NB4 (cell line): ENCODE measurements around the gene STAT6.

Experiments
- DNase-seq: peaks from one replicate; pipeline ENCODE4 v3.0.0; 2010; ENCODE audit warnings: low read depth
- H3K4me3 ChIP-seq: one replicate; pipeline ENCODE4 v1.5.1; 2011; ENCODE audit warnings: mild to moderate bottlenecking, low read depth, low read length, moderate library complexity
- MYC ChIP-seq: IDR thresholded peaks from 2 replicates; pipeline ENCODE4 v1.6.1; 2011; ENCODE audit warnings: low read depth, low read length
- POLR2A ChIP-seq: IDR thresholded peaks from 2 replicates; pipeline ENCODE4 v1.6.1; 2011; ENCODE audit warnings: mild to moderate bottlenecking; ENCODE audit not compliant: insufficient read length; ENCODE audit errors: extremely low read depth
- TF ChIP-seq, protein P1 (sequence below): IDR thresholded peaks from 2 replicates; pipeline ENCODE4 v1.6.1; 2011; ENCODE audit warnings: low read depth, low read length
- TF ChIP-seq, protein P2 (sequence below): IDR thresholded peaks from one replicate; pipeline ENCODE4 v1.5.1; 2012; ENCODE audit warnings: low read depth, low read length

Gene STAT6

DNA sequence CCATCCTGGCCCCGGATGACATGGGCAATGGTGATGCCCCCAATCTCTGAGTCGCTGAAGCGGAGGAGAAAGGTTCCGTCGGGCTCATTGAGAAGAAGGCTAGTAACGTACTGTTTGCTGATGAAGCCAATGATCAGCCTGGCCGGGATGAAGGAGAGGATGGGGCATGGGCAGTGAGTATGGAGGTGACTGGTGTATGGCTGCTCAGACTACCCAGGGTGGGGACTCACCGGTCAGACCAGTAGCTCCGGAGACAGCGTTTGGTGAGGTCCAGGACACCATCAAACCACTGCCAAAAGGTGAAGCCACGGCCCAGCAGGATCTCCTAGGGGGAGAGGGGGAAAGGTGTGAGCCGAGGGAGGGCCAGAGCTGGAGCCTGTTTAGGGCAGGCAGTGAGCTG, 11.4 kb downstream of the STAT6 start:
- TF ChIP-seq, protein P1, sequence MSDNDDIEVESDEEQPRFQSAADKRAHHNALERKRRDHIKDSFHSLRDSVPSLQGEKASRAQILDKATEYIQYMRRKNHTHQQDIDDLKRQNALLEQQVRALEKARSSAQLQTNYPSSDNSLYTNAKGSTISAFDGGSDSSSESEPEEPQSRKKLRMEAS: no peak
- TF ChIP-seq POLR2A: no peak
- no peak for TF ChIP-seq MYC
- TF ChIP-seq, protein P2, sequence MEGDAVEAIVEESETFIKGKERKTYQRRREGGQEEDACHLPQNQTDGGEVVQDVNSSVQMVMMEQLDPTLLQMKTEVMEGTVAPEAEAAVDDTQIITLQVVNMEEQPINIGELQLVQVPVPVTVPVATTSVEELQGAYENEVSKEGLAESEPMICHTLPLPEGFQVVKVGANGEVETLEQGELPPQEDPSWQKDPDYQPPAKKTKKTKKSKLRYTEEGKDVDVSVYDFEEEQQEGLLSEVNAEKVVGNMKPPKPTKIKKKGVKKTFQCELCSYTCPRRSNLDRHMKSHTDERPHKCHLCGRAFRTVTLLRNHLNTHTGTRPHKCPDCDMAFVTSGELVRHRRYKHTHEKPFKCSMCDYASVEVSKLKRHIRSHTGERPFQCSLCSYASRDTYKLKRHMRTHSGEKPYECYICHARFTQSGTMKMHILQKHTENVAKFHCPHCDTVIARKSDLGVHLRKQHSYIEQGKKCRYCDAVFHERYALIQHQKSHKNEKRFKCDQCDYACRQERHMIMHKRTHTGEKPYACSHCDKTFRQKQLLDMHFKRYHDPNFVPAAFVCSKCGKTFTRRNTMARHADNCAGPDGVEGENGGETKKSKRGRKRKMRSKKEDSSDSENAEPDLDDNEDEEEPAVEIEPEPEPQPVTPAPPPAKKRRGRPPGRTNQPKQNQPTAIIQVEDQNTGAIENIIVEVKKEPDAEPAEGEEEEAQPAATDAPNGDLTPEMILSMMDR: no peak
- no peak for DNase-seq
- no peak overlapping the region for H3K4me3 ChIP-seq

DNA sequence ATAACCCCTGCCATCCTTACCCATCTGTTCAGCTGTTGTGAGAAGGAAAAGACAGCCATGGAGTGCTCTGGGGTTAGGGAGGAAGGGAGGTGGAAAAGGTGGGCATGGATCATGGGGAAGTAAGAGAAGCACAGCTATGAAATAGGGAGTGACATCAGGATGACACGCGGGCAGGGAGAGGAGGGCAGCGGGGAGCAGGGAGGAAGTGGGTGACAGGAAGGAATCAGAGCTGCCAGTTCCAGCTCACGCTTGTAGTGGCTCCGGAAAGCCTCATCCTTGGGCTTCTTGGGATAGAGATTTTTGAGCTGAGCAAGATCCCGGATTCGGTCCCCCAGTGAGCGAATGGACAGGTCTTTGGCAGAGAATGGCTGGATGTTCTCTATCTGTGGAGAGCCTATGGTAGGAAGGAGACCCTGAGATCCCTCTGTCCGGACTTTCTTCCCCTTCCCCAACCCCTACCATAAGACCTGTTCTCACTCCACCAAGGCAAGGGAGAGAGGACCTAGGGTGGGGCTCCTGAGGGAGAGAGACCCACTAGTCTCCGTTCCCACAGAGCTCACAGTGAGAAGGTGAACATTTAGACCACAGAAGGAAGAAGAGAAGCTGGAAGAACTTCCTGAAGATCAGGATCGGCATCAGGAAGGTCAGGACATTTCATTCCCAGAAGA, 12.0 kb downstream of the STAT6 start:
- DNase-seq: no peak
- no peak overlapping the region for H3K4me3 ChIP-seq
- no peak for TF ChIP-seq MYC
- TF ChIP-seq, protein P2: no peak
- TF ChIP-seq POLR2A: no peak
- TF ChIP-seq, protein P1: no peak

DNA sequence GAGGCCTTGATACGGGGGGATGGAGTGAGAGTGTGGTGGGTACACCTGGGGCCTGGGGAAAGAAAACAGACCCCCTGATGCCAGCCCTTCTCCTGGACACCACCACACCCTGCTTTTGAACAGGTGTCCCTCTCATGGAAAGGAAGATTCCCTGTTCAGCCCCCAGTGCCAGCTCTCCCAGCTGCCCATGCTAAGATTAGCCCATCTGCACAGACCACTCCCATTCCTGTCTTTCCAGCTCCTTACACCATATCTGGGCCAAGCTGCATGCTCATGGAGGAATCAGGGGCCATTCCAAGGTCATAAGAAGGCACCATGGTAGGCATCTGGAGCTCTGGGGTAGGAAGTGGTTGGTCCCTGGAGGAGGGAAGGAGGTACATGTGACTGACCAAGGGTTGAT, 12.6 kb downstream of the STAT6 start:
- DNase-seq: no peak
- TF ChIP-seq, protein P2: no peak
- no peak for TF ChIP-seq MYC
- TF ChIP-seq, protein P1: no peak
- no peak for TF ChIP-seq POLR2A
- H3K4me3 ChIP-seq: no peak overlapping the region

DNA sequence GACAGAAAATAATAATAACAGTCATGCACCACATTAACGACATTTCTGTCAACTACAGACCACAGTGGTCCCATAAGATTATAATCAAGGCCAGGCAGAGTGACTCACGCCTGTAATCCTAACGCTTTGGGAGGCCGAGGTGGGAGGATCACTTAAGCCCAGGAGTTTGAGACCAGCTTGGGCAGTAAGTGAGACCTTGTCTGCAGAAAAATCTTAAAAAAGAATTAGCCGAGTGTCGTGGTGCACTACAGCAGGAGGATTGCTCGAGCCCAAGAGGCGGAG, 13.7 kb downstream of the STAT6 start:
- TF ChIP-seq, protein P1: no peak
- TF ChIP-seq MYC: no peak
- TF ChIP-seq, protein P2: no peak
- TF ChIP-seq POLR2A: no peak
- DNase-seq: peak; percentile 85

DNA sequence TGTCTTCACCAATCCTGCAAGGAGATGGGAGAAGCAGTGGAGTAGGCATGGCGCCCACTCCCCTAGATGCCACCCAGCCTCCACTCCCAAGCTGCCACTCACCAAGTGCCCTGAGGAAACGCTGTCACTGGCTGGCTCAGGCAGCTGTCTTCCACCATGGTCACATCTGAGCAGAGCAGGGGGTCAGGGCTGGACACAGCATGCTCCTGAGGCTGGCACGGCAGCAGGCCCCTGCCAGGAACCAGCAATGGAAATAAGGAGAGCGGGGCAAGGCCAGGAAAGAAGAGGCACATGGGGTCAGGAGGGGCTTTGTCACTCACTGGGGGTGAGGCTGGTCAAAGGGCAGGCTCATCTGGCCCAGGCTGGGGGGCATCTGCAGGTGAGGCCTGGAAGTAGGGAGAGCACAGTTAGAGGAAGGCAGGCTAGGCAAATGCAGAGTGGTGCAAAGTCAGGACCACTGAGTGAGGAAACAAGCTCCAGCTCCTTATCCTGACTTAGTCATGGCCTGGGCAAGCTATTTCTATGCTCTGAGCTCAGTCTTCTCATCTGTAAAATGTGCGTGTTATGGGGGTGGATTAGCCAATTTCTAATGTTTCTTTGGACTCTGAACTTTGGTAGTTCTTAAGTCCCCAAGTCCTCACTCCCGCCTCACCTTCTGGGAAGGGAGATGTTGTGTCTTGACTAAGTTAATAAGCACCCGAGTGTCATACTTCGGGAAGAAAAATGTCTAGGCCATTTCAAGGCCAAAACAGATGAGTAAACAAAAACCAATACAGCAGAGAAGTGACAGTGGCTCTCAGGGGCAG, 14.2 kb downstream of the STAT6 start:
- DNase-seq: no peak
- TF ChIP-seq, protein P2: no peak
- TF ChIP-seq MYC (no peak), POLR2A (no peak)
- TF ChIP-seq, protein P1: no peak
- no peak overlapping the region for H3K4me3 ChIP-seq

More for the DNA sequence above, 13.7 kb downstream of the STAT6 start:
- no peak overlapping the region for H3K4me3 ChIP-seq
